Ovary (tissue), 9 donors: ENCODE measurements around the gene FOLR2. TPM values are rescaled to one million over a fixed set of nuclear protein-coding genes. Genes with fewer than 3 reads are reported as not detected.
"Not testable (repeated sequence)": the region's sequence is repeated elsewhere in the genome, so short reads cannot be mapped to it uniquely, and the experiment has no call there.

Source experiments
- DNase-seq, 5 donors: peaks; one replicate each; pipeline ENCODE4 v3.0.0-alpha.2; 2019 to 2020
- H3K27ac ChIP-seq, 2 donors: fragments of 200-600 bp; one replicate each; pipeline versions ENCODE4 v1.5.1 to v1.8.0; 2019 to 2022
- H3K27me3 ChIP-seq: fragments of 200-600 bp; one replicate; pipeline ENCODE4 v1.8.0; 2022
- H3K36me3 ChIP-seq: fragments of 200-600 bp; sonication (generic); one replicate; pipeline ENCODE4 v1.5.1; 2019
- H3K4me1 ChIP-seq: one replicate; pipeline ENCODE4 v1.8.1; 2013; ENCODE audit warnings: mild to moderate bottlenecking, moderate library complexity; ENCODE audit not compliant: insufficient read depth
- H3K4me3 ChIP-seq: fragments of 200-600 bp; sonication (generic); one replicate; pipeline ENCODE4 v1.5.1; 2017
- H3K9me3 ChIP-seq, 2 donors: fragments of 200-600 bp in 1 of 2; sonication (generic) in 1 of 2; one replicate each; pipeline versions ENCODE4 v1.5.1 to v1.8.1; 2013 to 2019; ENCODE audit warnings: mild to moderate bottlenecking in 1 of 2, moderate library complexity in 1 of 2
- EP300 ChIP-seq: sonication (generic); formaldehyde crosslinking; IDR thresholded peaks from one replicate; pipeline ENCODE4 v1.6.1; 2017; ENCODE audit warnings: antibody characterized with exemption
- POLR2A ChIP-seq: fragments of 450-650 bp; IDR thresholded peaks from one replicate; pipeline ENCODE4 v1.6.1; 2017; ENCODE audit warnings: antibody characterized with exemption, mild to moderate bottlenecking, moderate library complexity
- WGBS, 3 donors: extraction: QIAGEN DNeasy Blood & Tissue Kit in 1 of 3; methylation state at CpG; one replicate each; pipeline versions ENCODE4 v1.1.5 to v1.1.7; 2013 to 2017; 5-methylcytosine and 5-hydroxymethylcytosine counted together
- intact Hi-C, 4 donors: fragments of 100-400 bp; cut with DNase I; formaldehyde crosslinking; loops; one replicate each; pipeline versions ENCODE4 v1.11.0 to v1.15.1; 2022 to 2023
- polyA plus RNA-seq, 2 donors: library from polyadenylated mRNA; stranded (reverse); fragments of 200-250 nt in 1 of 2; fragments of 350-450 nt in 1 of 2; fragmentation: Illumina TruSeq in 1 of 2; extraction: RNeasy Lipid Tissue Mini Kit (QIAGEN cat#74804) in 1 of 2; gene quantifications; one replicate each; pipeline ENCODE4 v1.2.3, GENCODE V29; 2013 to 2014
- total RNA-seq, 7 donors: library from RNA; depleted of rRNA in 2 of 7; stranded (reverse); fragments of >200 nt in 2 of 7; fragmentation: NEBNext Ultra II Directional in 3 of 7; extraction: Animal tissue kit (Norgen Biotek cat#: 25700) in 3 of 7; gene quantifications; one replicate each; pipeline versions ENCODE4 v1.1.0 to v1.2.4, GENCODE V29; 2016 to 2023
- TF ChIP-seq, protein P1 (sequence below), 3 donors: fragments of 450-650 bp in 2 of 3; fragments of 200-600 bp in 1 of 3; IDR thresholded peaks; one replicate each; pipeline versions ENCODE4 v1.5.1 to v1.8.0; 2016 to 2022; ENCODE audit warnings: antibody characterized with exemption in 3 of 3, mild to moderate bottlenecking in 1 of 3
- donor health status: DM: no; HTN: no; CAD: no; lungs with moderate emphysema.
- donor health status: DM: no; HTN: no; CAD: no.
- donor health status: Bipolar disorder and iron deficiency.
- donor health status: DM: yes; HTN: yes; CAD: no.
- donor health status: DM: no; HTN: no; CAD: no.
- donor health status: DM: yes; HTN: yes; CAD: no.

Gene FOLR2
- total and polyA plus RNA-seq, 9 donors = 2.4 to 45.7 (median 10.1) TPM

GRCh38 chr11:72174302-72175070 lies 42.1 kb upstream of the FOLR2 start:
- TF ChIP-seq EP300 = no peak
- TF ChIP-seq, protein P1, sequence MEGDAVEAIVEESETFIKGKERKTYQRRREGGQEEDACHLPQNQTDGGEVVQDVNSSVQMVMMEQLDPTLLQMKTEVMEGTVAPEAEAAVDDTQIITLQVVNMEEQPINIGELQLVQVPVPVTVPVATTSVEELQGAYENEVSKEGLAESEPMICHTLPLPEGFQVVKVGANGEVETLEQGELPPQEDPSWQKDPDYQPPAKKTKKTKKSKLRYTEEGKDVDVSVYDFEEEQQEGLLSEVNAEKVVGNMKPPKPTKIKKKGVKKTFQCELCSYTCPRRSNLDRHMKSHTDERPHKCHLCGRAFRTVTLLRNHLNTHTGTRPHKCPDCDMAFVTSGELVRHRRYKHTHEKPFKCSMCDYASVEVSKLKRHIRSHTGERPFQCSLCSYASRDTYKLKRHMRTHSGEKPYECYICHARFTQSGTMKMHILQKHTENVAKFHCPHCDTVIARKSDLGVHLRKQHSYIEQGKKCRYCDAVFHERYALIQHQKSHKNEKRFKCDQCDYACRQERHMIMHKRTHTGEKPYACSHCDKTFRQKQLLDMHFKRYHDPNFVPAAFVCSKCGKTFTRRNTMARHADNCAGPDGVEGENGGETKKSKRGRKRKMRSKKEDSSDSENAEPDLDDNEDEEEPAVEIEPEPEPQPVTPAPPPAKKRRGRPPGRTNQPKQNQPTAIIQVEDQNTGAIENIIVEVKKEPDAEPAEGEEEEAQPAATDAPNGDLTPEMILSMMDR (IDR thresholded peaks at IDR 0.05) = no peak
- 57 to 89% (median 86%) methylated on average over 8 of the region's 8 CpGs for WGBS, 3 donors
- no peak overlapping the region for H3K27ac ChIP-seq
- H3K27me3 ChIP-seq = no peaks in the 10 kb centered on the region
- H3K4me1 ChIP-seq = no peaks in the 10 kb centered on the region
- no peak overlapping the region for H3K4me3 ChIP-seq
- DNase-seq = no peak
- intact Hi-C loops = no loop called here
- H3K9me3 ChIP-seq = no peaks in the 10 kb centered on the region
- no peaks in the 10 kb centered on the region for H3K36me3 ChIP-seq

DNA sequence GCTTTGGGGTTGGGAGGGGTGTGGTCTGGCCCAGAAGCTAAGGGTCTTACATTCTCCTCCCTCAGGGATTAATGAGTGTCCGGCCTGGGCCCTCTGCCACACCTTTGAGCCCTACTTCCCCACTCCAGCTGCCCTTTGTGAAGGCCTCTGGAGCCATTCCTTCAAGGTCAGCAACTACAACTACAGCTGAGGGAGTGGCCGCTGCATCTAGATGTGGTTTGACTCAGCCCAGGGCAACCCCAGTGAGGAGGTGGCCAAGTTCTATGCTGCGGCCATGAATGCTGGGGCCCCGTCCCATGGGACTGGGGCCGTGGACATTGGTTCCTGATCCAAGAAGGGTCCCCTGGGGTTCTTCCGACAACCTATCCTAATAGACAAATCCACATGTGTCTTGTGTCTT lies 38.9 kb upstream of the FOLR2 start:
- H3K27me3 ChIP-seq = no peaks in the 10 kb centered on the region
- H3K27ac ChIP-seq = no peak overlapping the region
- no peaks in the 10 kb centered on the region for H3K9me3 ChIP-seq
- no peaks in the 10 kb centered on the region for H3K36me3 ChIP-seq
- intact Hi-C loops = no loop called here
- 79 to 83% (median 82%) methylated on average over 6 of the region's 6 CpGs for WGBS, 3 donors
- no peak overlapping the region for H3K4me3 ChIP-seq
- no peak for DNase-seq
- TF ChIP-seq, protein P1 (IDR thresholded peaks at IDR 0.05) = no peak
- no peak for TF ChIP-seq EP300
- TF ChIP-seq POLR2A = no peak
- H3K4me1 ChIP-seq = no peaks in the 10 kb centered on the region

GRCh38 chr11:72179049-72179803 lies 37.4 kb upstream of the FOLR2 start:
- no peak overlapping the region for H3K27ac ChIP-seq
- DNase-seq = no peak
- no peaks in the 10 kb centered on the region for H3K27me3 ChIP-seq
- no peaks in the 10 kb centered on the region for H3K36me3 ChIP-seq
- intact Hi-C loops = no loop called here
- WGBS, 3 donors = 74 to 81% (median 80%) methylated on average over 7 of the region's 7 CpGs
- TF ChIP-seq, protein P1 (IDR thresholded peaks at IDR 0.05) = no peak
- no peak for TF ChIP-seq POLR2A
- no peak overlapping the region for H3K4me3 ChIP-seq
- no peaks in the 10 kb centered on the region for H3K9me3 ChIP-seq
- H3K4me1 ChIP-seq = no peaks in the 10 kb centered on the region

- H3K9me3 ChIP-seq = no peaks in the 10 kb centered on the region
- no peak for TF ChIP-seq POLR2A
- TF ChIP-seq, protein P1 (IDR thresholded peaks at IDR 0.05) = no peak
- no peak for TF ChIP-seq EP300
- no peaks in the 10 kb centered on the region for H3K27me3 ChIP-seq
- H3K36me3 ChIP-seq = no peaks in the 10 kb centered on the region
- intact Hi-C loops = no loop called here
- no peaks in the 10 kb centered on the region for H3K4me1 ChIP-seq
- 74 to 81% (median 77%) methylated on average over 4 of the region's 4 CpGs for WGBS, 3 donors
- DNase-seq = no peak
- no peak overlapping the region for H3K4me3 ChIP-seq
- H3K27ac ChIP-seq = no peak overlapping the region
These were observed 36.7 kb upstream of the FOLR2 start for GRCh38 chr11:72179804-72180396.

GRCh38 chr11:72180892-72181552 lies 35.6 kb upstream of the FOLR2 start:
- H3K27ac ChIP-seq, DNase-seq, intact Hi-C loops, H3K4me3 ChIP-seq, H3K36me3 ChIP-seq, H3K4me1 ChIP-seq, H3K27me3 ChIP-seq, H3K9me3 ChIP-seq: not testable (repeated sequence)
- WGBS, 3 donors = 40 to 50% (median 46%) methylated on average over 7 of the region's 7 CpGs

- H3K36me3 ChIP-seq, H3K9me3 ChIP-seq, H3K27me3 ChIP-seq, H3K27ac ChIP-seq, H3K4me3 ChIP-seq, DNase-seq, H3K4me1 ChIP-seq, intact Hi-C loops: not testable (repeated sequence)
- 72 to 75% (median 74%) methylated on average over 3 of the region's 3 CpGs for WGBS, 3 donors
These were observed 35.0 kb upstream of the FOLR2 start for GRCh38 chr11:72181553-72181958.
